HTR-8/SVneo (cell line): ENCODE measurements around the gene SLC39A7.
A peak's percentile ranks its signal among the peaks of the same experiment; 100 is the strongest.
"Not testable (repeated sequence)": the region's sequence is repeated elsewhere in the genome, so short reads cannot be mapped to it uniquely, and the experiment has no call there.

Source experiments
- DNase-seq: peaks from one replicate; pipeline ENCODE4 v3.0.0; 2011; ENCODE audit warnings: low spot score, mixed read lengths; ENCODE audit not compliant: insufficient read length
- FAIRE-seq: peaks from 2 replicates; lab custom pipeline; 2011; peaks lifted over from hg19 to GRCh38; lab: Jason Lieb, UNC

SLC39A7 gene

GRCh38 chr6:33217246-33217645, 16.6 kb downstream of the SLC39A7 start:
- no peak for FAIRE-seq
- no peak for DNase-seq

- FAIRE-seq, result no peak
- DNase-seq, result no peak
Observed at GRCh38 chr6:33217681-33218080, 17.0 kb downstream of the SLC39A7 start.

- FAIRE-seq, DNase-seq: not testable (repeated sequence)
Observed at GRCh38 chr6:33226503-33227120, 25.9 kb downstream of the SLC39A7 start.

GRCh38 chr6:33235221-33235634, 34.6 kb downstream of the SLC39A7 start:
- FAIRE-seq (no peak), DNase-seq (no peak)

- DNase-seq (no peak), FAIRE-seq (no peak)
Observed at GRCh38 chr6:33236328-33236727, 35.7 kb downstream of the SLC39A7 start.

- FAIRE-seq (no peak), DNase-seq (no peak)
Observed at GRCh38 chr6:33236852-33237251, 36.2 kb downstream of the SLC39A7 start.

- DNase-seq (no peak), FAIRE-seq (no peak)
Observed at GRCh38 chr6:33237741-33238140, 37.1 kb downstream of the SLC39A7 start.

GRCh38 chr6:33241968-33242367, 41.3 kb downstream of the SLC39A7 start:
- DNase-seq (no peak), FAIRE-seq (no peak)

GRCh38 chr6:33243476-33243875, 42.8 kb downstream of the SLC39A7 start:
- DNase-seq, result no peak
- no peak for FAIRE-seq

- peak; percentile 77 for FAIRE-seq
- DNase-seq, result peak; percentile 78
Observed at GRCh38 chr6:33247977-33248642, 47.4 kb downstream of the SLC39A7 start.

- no peak for DNase-seq
- FAIRE-seq, result no peak
Observed at GRCh38 chr6:33248643-33248931, 47.9 kb downstream of the SLC39A7 start.

- peak; percentile 97 for FAIRE-seq
- DNase-seq, result peak; percentile 95
Observed at GRCh38 chr6:33248932-33249731, 48.5 kb downstream of the SLC39A7 start.

- DNase-seq (no peak), FAIRE-seq (no peak)
Observed at GRCh38 chr6:33249732-33250630, 49.3 kb downstream of the SLC39A7 start.

- FAIRE-seq (no peak), DNase-seq (no peak)
Observed at GRCh38 chr6:33250731-33251130, 50.1 kb downstream of the SLC39A7 start.

- FAIRE-seq (no peak), DNase-seq (no peak)
Observed at GRCh38 chr6:33251395-33252012, 50.8 kb downstream of the SLC39A7 start.

- DNase-seq, result no peak
- FAIRE-seq, result no peak
Observed at GRCh38 chr6:33252759-33253158, 52.1 kb downstream of the SLC39A7 start.
